Activated CD4-positive, alpha-beta T cell treated with anti-CD3 and anti-CD28 coated beads for 1 hour (primary cell): ENCODE data around the gene IMPG2.

Experiments used
- DNase-seq: peaks from one replicate; pipeline ENCODE4 v3.0.0-alpha.2; 2020

The IMPG2 gene

GRCh38 chr3:101230618-101231017 lies 89.8 kb downstream of the IMPG2 start:
- no peak for DNase-seq

GRCh38 chr3:101229681-101230080 lies 90.7 kb downstream of the IMPG2 start:
- DNase-seq = no peak

- DNase-seq = no peak
Observed at GRCh38 chr3:101228441-101228840, 91.9 kb downstream of the IMPG2 start.

GRCh38 chr3:101224739-101225138 lies 95.6 kb downstream of the IMPG2 start:
- DNase-seq = no peak

GRCh38 chr3:101223016-101223415 lies 97.4 kb downstream of the IMPG2 start:
- DNase-seq = no peak

- no peak for DNase-seq
Observed at GRCh38 chr3:101219842-101220560, 100.4 kb downstream of the IMPG2 start.

GRCh38 chr3:101217472-101218245 lies 102.7 kb downstream of the IMPG2 start:
- no peak for DNase-seq

- no peak for DNase-seq
Observed at GRCh38 chr3:101216710-101217465, 103.5 kb downstream of the IMPG2 start.

GRCh38 chr3:101212730-101213129 lies 107.6 kb downstream of the IMPG2 start:
- DNase-seq = no peak

- no peak for DNase-seq
Observed at GRCh38 chr3:101204246-101204645, 116.1 kb downstream of the IMPG2 start.

GRCh38 chr3:101203411-101203810 lies 117.0 kb downstream of the IMPG2 start:
- DNase-seq = no peak

- no peak for DNase-seq
Observed at GRCh38 chr3:101202640-101203039, 117.7 kb downstream of the IMPG2 start.

- no peak for DNase-seq
Observed at GRCh38 chr3:101200461-101200860, 119.9 kb downstream of the IMPG2 start.

- no peak for DNase-seq
Observed at GRCh38 chr3:101195951-101196713, 124.2 kb downstream of the IMPG2 start.

GRCh38 chr3:101194392-101194791 lies 126.0 kb downstream of the IMPG2 start:
- no peak for DNase-seq

- DNase-seq = no peak
Observed at GRCh38 chr3:101193957-101194356, 126.4 kb downstream of the IMPG2 start.

GRCh38 chr3:101189796-101190195 lies 130.6 kb downstream of the IMPG2 start:
- DNase-seq = no peak

- no peak for DNase-seq
Observed at GRCh38 chr3:101189176-101189575, 131.2 kb downstream of the IMPG2 start.

- no peak for DNase-seq
Observed at GRCh38 chr3:101185341-101185740, 135.0 kb downstream of the IMPG2 start.

- no peak for DNase-seq
Observed at GRCh38 chr3:101184111-101184510, 136.3 kb downstream of the IMPG2 start.

- DNase-seq = no peak
Observed at GRCh38 chr3:101183151-101183550, 137.2 kb downstream of the IMPG2 start.

- no peak for DNase-seq
Observed at GRCh38 chr3:101182734-101183133, 137.6 kb downstream of the IMPG2 start.

GRCh38 chr3:101181801-101182200 lies 138.6 kb downstream of the IMPG2 start:
- no peak for DNase-seq
